GM18868 (cell line): ENCODE data around the gene KCNN2.

Experiments
- ATAC-seq: cut with Tn5 transposase; IDR thresholded peaks from one replicate; pipeline ENCODE4 v1.9.1; 2021; ENCODE audit warnings: mild to moderate bottlenecking, moderate library complexity; ENCODE audit not compliant: unreplicated experiment

The KCNN2 gene

DNA sequence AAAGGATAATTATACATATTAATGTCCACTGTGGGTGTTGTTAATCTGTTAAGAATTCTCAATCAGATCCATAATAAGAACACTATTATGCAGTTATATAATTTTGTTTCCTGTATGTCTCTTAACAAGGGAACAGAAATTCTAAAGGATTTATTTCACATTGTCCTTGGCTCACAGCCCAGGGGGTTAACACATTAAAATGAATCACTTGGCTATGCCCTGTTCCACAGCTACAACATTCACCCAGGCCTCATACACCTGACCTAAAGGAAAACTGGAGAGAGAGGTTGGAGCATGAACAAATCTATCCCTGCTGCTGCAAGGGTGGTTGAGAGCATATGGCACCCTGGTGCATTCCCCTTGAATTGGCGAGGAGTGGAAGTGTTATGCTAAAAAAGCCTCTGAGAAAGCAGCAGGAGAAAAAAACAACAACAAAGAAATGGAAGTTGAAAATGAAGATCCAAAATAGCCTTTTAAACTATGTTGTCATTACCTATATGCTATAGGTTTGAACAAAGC lies 116.0 kb downstream of the KCNN2 start:
- no peak for ATAC-seq

DNA sequence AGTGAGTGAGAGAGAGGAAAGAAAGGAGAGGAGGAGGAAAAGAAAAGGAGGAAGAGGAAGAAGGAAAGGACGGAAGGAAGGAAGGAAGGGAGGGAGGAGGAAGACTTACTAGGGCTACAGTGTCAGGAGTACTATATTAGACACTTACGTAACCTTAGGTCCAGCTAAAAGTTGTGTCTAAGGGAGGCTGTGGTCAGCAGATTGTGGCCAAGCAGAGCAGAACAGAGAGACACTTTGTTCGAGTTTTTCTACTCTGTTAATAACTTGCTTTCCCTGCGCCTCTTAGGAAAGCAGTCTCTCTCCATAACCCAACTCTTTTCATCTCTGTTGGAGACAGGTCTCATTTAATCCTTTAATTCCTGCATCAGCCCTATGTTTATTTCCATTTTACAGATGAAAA lies 138.9 kb downstream of the KCNN2 start:
- ATAC-seq = no peak

DNA sequence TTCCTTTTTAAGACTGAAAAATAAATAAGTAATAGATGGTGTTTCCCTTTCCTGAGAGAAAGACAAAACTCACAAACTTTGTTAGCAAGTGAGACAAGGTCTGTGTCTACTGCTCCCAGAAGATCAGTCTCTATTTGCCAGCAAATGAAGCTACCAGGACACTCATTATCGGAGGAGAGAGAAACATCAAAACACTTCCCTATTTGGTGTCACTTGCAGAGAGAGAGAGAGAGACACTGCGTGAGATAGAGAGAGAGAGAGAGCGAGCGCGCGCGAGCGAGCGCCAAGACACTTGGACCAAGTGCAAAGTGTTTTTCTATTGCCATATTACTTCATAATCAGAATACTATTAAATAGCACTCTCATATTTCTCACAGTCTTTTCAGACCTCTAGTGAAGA lies 142.7 kb downstream of the KCNN2 start:
- ATAC-seq = no peak

DNA sequence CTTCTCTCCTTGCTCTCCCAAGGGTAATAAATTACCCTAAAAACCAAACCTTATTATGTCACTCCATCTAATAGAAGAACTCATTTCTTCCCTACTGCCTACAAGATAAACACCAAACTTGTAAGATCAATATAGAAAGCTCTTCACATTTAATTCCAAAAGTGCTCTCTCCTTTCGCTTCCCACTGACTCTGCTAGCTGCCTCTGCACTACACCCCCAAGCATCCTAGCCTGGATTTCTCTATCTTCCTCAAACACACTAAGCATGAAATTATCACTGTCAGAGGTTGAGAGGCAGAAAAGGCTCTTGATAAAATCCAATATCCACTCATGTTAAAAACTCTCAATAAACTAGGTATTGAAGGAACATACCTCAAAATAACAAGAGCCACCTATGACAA lies 162.4 kb downstream of the KCNN2 start:
- ATAC-seq = no peak

DNA sequence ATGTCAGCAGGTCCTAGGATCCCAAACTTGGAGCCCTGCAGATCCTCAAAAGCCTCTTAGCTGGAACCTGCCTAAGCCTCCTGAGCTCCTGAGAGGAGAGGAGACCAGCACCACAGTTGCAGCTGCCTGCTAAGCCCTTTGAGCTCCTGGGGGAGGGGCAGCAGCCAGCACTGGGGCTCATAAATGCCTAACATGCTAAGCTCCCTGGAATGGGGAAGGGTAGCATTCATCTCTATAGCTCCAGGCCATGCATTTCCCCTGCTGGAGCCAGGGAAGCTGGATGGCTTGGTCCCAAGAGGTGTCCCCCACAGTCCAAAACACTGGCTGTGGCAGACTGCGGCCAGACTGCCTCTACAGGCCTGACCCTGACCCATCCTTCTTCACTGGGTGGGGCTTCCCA lies 182.7 kb downstream of the KCNN2 start:
- ATAC-seq = no peak
